Activated CD4-positive, alpha-beta T cell treated with anti-CD3 and anti-CD28 coated beads, Interleukin-2, Interleukin-4, amounts not matched to agents 100 ng/mL and 50 ng/mL, durations not matched to agents 16 hours and 8 hours (primary cell): ENCODE data around the gene PSMA1.

Experiments
- DNase-seq: peaks from one replicate; pipeline ENCODE4 v3.0.0-alpha.2; 2020; ENCODE audit warnings: low spot score

The PSMA1 gene

DNA sequence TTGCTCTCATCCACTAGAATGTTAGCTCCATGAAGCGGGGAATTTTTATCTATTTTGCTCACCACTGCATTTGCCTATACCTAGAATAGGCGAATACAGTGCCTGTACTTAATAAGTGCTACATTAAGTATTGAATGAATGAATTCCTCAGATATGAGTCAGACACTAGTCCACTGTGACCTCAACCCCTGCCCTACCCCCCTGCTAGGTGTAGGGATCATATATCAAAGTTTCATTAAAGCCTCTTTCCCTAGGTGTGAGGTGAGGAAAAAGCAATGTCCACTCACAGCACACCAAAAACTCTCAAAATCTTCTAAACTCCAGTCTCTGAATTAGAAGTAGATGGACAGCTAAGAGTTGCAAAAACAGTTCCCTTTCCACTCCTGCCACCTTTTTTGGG lies 9.8 kb upstream of the PSMA1 start:
- DNase-seq = no peak

DNA sequence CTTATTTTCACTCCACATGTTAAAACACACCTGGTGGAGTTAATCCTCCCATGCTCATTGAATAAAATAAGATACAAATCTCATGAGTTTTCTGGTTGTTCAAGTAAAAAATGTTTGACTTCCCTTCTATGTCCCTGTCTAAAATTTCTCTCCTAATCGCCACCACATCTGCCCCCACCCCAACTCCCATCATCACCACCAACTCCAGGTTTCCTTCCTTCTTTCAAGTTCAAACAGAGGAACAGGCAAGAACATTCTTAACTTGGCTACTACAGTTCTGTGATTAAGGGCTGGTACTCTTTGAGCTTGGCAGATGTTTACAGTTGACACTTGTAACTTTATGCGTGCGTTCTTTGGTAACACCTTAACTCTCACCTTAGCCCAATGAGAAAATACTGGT lies 9.1 kb upstream of the PSMA1 start:
- DNase-seq = no peak

DNA sequence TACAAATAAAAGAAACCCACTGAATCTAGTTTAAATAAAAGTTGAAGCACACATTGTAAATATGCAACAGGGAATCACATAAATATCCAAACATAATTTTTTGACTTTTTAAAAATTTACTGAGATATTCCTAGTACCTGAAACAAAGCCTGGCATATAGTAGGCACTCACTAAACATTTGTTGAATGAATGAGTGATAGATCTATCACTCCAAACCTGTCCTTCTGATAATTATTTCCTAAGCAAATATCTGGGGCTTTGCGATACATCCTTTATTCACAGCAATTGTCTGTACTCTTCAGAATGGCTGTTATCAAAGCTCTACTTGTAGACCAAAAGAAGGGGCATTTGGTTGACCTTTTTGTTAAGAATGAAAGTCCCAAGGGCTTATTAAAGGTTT lies 2.6 kb upstream of the PSMA1 start:
- no peak for DNase-seq

DNA sequence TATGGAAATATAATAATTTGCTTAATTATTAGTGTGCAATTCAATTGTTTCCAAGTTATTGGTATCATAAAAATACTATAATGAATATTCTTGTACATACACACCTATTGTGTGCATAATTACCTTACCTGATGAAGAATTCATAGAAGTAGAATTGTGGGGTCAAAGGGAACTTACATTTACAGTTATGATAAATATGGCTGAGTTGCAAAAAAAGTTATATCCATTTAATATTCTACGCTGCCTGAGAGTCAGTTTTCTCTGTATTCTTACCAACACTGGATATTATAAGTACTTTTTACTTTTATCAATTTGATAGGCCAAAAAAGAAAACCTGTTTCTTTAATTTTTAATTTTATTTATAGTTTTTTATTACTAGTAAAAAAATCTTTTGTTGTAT lies 2.1 kb upstream of the PSMA1 start:
- DNase-seq = no peak

DNA sequence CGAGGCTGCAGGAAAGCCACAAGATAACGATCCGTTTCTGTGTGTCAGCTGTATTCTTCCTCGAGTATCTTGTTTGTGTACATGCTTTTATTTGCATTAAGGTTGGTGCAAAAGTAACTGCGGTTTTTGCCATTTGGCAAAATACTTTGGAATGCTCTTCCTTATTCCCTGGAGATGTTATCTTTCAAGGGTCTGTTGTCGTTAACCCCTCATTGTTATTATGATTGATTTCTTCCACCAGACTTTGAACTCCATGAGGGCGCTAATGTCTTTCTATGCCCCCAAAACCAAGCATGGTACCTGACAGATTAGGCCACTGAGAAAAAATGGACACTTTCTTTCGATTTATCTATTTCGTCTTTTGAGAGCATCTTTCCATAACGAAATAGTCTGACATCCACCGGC lies 563 bp upstream of the PSMA1 start:
- DNase-seq = no peak

DNA sequence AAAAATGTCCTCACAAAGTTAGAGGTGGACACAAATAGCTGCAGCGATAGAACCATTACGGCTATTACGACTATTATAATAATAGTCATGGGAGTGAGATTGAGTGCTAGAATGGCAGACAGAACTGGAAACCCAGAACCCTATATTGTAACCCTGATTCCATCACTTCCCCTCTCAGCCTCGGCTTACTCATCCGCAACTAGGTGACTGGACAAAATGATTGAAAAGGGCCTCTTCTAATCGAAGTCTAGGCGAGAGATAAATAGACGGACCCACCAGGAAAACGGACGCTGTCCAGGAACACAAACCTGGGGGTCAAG lies 629 bp downstream of the PSMA1 start:
- peak; percentile 48 for DNase-seq

DNA sequence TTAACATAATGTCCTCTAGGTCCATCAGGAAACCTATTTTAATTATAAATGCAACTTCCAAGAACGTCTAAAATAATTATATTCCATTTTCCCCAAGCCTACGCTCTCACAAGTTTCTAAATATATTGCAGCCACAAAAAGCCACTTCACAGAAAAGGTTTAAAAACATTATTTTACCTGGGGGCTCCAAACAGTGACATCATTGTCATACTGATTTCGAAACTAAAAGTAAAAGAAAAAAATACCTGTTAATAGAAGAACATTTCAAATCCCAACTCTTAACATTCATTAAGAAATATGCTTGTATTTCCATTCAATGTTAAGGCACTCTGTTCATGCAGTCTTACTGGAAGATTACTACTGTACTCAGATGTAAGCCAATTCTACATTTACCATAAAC lies 1.4 kb downstream of the PSMA1 start:
- no peak for DNase-seq

DNA sequence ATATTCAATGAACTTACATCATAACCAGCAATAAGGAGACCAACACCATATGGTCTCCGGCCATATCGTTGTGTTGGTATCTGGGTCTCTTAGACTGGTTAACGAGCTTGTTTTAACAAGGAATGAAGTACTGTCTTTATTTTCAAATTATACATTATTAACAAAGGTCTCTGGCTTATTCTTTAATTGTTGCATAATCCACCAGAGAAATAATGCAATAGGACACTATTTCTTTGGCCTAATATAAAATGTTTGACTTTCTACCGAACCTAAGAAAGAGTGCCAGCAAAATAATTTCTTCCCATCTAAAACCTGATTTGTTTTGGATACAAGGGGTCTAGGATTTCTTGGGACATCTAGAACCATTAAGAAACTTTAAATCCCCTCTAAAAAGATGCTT lies 6.4 kb downstream of the PSMA1 start:
- DNase-seq = no peak

DNA sequence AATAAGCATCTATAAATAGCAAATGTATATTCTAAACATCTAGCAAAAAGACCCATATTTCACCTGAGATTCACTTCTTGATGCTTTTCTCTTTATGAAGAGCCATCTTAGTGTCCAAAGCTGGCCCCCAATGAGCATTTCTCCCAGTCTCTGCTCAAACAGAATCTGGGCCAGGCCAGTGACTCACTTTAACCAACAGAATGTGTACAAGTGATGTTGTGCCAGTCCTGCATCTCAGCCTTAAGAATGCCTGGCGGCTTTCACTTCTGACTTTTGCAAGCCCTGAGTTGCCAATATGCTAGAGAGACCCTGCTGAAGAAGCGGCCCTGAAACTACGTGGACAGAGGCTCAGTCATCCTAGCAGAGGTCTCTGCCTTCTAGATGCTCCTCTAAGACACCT lies 13.7 kb downstream of the PSMA1 start:
- DNase-seq = no peak

DNA sequence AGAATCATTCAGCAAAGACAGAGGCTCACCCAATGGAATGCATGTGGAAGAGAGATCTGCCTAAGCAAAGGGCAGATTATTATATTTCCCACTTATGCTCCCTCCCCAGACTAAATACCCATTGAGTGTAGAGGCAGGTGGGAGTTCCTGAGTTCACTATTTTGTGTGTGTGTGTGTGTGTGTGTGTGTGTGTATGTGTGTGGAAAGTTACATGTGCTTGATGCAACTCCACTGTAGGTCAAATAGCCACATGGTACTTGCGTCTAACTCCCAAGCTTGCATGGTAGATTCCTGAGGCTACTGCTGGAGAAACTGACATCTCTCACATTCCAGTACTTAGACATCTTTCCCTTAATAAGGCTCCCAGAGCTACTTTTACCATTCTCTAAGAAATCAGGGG lies 17.2 kb downstream of the PSMA1 start:
- no peak for DNase-seq

DNA sequence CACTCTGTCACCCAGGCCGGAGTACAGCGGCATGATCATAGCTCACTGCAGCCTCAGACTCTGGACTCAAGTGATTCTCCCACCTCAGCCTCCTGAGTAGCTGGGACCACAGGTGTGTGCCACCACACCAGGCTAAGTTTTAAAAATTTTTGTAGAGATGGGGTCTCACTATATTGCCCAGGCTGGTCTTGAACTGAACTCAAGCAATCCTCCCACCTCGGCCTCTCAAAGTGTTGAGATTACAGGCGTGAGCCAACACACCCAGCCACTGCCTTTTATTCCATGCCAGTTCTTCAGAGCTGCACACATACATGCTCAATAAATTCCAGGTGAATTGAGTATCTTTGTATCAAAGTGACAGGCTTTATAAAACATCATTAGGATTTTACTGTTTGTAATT lies 18.1 kb downstream of the PSMA1 start:
- no peak for DNase-seq

DNA sequence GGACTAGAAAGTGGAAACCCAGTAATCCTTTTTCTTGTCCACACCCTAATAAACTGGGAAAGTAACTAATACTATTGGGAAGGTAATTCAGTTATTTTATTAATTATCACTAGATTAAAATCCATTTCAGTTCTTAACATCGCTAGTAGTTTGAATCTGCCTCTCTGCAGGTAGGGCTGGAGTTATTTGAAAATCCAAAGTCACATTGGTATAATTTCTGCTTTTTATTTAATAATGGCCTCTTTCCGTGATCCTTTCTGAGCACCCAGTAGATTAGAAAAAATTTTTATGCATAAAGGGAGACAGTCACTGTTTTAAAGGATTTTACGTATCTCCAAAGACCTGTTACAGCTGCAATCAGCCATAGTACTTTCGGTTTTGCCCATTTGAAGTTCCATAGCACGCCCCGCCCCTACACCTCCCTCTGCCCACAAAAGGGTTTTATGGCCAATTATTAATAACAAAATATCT lies 20.0 kb downstream of the PSMA1 start:
- DNase-seq = peak; percentile 44

DNA sequence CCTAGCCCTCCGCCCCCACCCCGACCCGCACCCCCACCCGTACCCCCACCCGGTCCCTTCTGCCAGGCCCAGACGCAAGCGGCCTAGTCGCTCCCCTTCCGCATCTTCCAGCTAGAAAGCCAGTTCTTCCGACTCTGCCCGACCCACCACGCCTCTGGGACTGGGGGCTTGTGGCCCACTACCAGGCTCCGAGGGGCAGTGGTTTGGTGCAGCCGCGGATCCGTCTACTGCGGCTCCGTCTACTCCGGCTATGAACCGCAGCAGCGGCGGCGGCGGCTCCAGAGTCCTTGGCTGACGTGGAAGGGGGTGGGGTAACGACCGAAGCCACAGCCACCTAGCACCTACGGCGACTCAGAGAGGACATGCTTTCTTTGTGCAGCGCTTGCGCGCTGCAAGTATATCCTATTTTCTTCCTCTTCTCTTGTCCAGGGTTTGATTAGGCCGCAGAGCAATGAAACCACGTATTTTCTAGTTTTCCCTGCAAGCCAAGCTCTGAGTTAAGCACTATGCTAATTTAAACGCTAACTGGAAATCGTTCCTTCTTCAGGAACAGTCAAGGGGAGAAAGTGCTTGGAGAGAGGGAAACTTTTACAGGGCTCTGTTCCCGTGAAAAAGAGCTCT lies 20.5 kb downstream of the PSMA1 start, which contains the start of gene COPB1:
TSS of gene COPB1 (minus strand) at position 252 of the 621 bp plus-strand sequence. CDS start 883 bp downstream, outside the sequence.
- DNase-seq = peak; percentile 94

DNA sequence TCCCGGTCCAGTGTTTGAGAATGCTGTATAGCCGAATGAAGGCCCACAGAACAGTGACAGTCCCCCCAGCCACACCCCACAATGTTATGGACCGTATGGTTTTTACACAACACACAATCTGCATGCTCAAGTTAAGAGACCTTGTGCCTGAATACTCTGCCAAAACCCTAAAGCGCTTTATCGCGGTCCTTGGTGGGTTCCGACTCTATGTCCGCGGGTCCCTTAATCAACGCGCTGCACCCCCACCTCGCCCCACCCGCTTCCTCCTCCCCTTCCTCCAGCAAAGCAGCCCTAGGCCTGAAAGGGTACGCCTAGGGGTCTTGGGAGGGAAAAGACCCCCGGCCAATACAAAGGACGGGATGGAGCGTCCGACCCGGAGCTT lies 21.0 kb downstream of the PSMA1 start:
- DNase-seq = no peak

DNA sequence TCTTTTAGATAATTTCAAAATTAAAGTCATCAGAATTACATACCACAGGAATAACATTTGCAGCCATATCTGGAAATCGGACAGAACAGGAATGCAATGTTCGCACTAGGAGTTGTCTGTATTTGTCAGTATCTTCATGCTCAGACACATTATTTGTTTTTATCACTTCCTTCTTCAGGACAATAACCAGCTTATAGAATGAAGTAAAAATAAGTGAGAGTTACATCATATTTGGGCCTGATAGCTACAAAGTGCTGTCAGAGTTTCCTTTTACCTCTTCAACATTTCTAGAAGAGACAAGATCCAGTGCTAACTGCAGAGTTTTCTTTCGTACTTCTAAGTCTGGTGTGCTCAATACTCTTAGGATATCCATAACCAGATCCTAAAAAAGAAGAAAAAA lies 39.5 kb downstream of the PSMA1 start:
- no peak for DNase-seq

DNA sequence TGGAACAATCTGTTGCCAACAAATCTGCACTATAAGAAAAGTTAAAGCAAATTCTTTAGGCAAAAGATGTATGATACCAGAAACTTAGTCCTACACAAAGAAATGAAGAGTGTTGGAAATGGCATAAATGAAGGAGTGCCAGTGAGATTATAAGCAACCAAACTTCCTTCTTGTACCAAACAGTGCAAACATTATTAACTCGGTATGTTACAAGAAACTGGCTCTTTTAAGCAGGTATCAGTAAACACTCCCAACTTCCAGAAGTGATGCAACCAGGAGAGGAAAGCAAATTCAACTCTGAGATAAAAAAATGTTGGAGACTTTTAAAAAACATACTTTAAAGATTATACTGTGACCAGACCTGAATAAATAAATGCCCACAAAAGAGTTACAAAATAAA lies 49.1 kb downstream of the PSMA1 start:
- DNase-seq = no peak

DNA sequence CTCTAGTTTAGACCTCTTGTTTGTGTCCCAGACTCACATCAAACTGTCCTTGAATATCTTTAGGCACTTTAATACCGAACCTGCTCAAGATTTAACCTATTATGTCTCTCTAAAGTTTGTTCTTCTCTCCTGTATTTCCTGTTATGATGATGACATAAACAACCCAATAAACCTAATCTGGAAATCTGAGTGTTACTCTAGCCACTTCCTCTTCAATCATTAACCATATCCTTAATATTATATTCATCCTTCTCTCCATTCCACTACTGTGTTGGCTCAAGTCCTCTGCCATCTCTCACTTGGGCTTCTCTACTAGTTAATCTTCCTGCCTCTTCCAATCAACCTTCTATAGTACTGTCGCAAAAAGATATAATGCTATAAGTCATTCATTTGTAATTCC lies 56.6 kb downstream of the PSMA1 start:
- no peak for DNase-seq

DNA sequence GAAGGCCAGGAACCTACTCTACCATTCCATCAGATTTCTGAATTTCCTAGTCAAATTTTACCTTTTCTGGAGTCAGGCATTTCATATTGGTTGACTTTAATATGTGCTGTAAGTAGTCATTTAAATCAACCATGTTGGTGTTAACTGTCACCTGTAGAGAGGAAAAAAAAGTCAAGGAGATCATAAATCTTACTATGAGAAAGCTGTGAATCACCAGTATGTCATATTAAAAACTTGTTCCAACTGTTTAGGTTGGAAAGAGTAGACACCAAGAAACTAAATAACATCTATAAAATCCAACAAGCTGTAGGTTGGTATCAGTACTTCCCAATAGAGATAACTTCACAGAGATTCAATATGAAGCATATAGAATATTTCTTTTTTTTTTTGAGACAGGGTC lies 60.0 kb downstream of the PSMA1 start:
- DNase-seq = no peak

DNA sequence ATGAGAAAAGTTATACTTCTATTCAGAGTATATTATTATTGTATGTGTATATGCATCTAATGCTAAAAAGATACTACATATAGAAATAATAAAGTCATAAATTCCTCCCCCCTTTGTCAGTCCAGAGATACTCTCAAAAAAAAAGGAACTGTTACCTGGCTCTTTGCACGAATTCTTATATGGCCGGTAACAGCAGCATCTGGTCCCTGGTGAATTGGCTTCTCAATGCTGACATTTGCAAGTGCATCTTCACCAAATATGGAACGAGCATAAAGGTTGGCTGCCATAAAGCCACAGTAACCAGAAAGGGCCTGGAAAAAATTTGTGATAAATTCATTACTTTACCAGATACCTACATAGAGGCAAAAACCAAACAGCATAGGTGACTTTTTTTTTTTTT lies 61.8 kb downstream of the PSMA1 start:
- no peak for DNase-seq

DNA sequence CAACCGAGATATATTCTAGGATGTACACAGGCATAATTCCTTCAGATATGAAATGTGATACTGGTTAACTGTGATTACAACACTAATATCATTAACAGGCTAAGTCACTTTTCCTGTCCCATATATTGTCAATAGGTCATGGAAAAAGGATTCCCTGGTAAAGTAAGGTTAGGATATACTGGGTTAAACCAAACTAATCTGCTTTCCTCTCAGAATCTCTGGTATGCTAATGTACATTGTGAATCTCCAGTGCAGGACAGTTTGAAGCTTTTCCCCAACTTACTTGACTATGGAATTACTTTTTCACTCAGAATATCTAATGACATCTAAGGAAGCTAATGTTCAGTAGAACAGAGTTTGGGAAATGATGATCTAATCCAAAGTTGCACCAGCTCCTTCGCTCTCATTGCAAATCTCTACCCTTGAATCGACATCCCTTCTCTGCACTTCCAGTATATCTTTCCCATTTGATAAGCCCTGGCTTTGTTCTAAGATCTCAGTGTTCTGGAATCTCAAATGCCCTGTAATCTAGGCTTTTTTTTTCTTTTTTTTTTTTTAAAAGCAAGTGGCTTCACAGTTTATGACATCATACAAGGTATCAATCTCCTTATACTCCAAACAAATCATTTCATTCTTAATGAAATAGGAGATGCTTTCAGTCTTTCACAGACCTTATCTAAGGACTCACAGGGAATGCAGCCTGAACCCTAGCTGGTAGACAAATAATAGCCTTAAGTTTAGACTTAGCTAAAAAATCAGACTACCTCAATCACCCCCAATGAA lies 64.3 kb downstream of the PSMA1 start:
- no peak for DNase-seq
